HG03558 (cell line): ENCODE data around the gene ZNF382.
"Not testable (repeated sequence)": the region's sequence is repeated elsewhere in the genome, so short reads cannot be mapped to it uniquely, and the experiment has no call there.

Experiments
- ATAC-seq: cut with Tn5 transposase; IDR thresholded peaks from one replicate; pipeline ENCODE4 v1.9.1; 2021; ENCODE audit warnings: moderate number of reproducible peaks; ENCODE audit not compliant: unreplicated experiment; ENCODE audit errors: extremely low read depth

The ZNF382 gene

DNA sequence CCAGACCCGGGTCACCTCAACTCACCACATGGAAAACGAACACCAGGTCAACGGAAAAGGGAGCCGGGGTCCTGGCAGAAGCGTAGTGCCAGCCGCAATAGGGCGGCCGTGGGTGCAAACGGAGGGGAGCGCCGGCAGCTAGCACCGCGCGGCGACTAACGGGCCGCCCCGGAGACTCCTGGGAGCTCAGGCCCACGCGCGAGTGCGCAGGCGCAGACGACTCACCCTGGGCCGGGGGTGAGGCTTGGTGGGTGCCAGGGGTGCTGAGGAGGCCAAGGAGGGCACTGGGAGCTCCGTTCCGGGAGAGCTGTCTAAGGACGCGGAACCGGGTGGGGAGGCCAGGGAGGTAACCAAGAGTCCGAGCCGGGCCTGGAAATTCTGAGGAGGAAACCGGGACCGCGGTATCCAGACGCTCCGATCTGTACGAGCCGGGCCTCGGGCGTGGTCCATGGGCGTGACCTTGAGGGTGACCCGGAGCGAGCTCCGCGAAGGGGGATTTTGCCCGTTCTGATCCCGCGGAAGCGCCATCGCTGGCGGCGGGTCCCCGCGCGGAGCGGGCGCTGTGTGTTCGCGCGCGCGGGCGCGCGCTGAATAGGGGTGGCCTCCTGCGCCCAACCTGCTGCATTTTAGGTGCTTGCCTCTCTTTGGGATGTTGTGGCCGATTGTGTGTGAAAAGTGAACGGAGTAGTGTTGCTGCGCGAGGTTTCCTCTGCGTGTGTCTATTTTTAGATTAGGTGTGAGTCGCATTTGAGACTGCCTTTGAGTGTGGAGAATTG, at the start of gene ZNF382:
Gene ZNF382, plus strand, starts transcription at position 213 of the 776 bp plus-strand sequence. CDS start 4,602 bp downstream, outside the sequence.
- no peak for ATAC-seq

- ATAC-seq: no peak
These were observed 40.7 kb upstream of the ZNF382 start for GRCh38 chr19:36564391-36564790.

GRCh38 chr19:36572593-36573019, 32.5 kb upstream of the ZNF382 start:
- no peak for ATAC-seq

DNA sequence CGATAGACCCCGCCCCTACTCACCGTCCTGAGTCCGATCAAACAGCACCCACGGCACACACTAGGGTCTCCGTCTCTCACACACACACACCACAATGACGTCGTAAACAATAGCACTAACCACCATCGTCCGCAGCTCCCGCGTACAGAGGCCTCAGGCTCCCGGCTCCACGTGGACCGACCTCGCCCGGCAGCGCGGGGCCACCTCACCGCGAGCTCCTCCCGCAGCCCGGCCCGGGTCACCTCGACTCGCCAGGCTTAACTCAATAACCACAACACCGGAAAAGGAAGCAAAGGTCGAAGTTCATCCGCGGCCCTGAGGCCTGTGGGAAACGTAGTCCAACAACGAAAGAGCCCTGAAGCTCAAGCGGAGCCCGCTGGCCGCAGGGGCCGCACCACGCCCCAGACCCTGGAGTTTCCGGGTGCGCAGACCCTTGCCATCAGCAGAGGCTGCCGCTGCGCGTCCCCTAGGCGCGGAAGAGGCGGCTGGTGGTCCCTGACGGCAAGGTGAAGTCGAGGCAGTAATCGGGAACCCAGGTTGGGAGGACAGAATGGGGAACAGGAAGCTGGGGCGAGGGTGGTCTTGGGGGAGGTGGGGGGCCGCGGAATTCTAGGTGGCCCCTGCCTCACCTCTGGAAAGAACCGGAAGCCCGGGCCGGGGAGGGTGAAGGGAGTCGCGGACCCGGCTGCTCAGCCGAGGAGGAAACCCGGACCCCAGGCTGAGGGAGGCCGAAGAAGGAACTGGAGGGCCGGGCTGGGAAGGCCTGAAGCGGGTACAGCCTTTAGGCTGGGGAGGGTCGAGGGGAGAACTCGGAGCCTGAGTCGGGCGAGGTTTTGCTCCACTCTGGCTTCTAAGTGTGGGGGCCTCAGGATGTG, 31.9 kb upstream of the ZNF382 start, which contains the start of gene ZNF529:
Gene ZNF529, minus strand, starts transcription at position 273 of the 875 bp plus-strand sequence. CDS start 946 bp downstream, outside the sequence.
- peak; percentile 71 for ATAC-seq

DNA sequence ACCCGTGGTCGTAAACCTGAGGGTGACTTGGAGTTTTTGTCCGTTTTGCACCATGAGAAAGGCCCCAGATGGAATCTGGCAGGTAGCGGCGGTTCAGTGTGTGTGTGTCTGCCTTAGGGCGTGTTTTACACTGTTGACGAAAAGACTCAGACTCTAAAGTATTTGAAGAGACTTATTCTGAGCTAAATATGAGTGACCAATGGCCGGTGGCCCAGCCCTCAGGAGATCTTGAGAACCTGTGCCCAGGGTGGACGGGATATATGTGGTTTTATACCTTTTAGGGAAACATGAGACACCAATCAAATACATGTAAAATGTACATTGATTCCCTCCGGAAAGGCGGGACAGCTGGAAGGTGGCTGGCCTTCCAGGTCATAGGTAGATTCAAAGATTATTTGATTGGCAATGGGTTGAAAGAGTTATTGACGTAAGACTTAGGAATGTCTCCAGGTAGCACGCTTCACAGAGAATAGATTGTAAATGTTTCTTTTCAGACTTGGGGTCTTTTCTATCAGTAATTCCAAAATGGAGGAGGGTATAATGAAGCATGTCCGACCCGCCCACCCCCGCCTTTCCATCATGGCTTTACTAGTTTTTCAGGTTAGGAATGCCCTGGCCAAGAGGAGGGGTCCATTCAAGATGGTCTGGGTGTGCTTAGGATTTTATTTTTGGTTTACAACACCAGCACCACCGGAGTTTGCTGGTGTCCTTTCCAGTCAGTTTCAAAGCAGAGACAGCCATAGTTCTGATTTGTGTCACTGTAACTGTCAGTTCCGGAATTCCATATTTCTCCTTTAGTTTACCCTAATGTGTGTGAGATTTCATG, 31.0 kb upstream of the ZNF382 start:
- ATAC-seq: no peak

DNA sequence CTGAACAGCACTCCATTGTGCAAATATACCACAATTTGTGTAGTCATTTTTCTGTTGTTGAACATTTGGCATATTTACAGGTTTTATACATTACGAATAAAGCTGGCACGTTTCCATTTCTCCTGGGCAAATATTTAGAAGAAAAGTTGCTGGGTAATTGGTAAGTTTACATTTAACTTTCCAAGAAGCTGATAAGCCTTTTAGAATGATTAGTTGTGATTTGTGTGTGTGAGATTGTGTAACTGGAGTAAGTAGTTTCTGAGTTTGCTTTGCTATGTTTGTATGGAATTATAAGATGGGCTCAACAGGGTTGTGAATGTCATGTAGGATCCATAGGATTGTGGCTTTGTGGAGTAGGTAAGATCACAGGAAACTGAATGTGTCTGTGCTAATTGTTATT, 30.4 kb upstream of the ZNF382 start:
- no peak for ATAC-seq

DNA sequence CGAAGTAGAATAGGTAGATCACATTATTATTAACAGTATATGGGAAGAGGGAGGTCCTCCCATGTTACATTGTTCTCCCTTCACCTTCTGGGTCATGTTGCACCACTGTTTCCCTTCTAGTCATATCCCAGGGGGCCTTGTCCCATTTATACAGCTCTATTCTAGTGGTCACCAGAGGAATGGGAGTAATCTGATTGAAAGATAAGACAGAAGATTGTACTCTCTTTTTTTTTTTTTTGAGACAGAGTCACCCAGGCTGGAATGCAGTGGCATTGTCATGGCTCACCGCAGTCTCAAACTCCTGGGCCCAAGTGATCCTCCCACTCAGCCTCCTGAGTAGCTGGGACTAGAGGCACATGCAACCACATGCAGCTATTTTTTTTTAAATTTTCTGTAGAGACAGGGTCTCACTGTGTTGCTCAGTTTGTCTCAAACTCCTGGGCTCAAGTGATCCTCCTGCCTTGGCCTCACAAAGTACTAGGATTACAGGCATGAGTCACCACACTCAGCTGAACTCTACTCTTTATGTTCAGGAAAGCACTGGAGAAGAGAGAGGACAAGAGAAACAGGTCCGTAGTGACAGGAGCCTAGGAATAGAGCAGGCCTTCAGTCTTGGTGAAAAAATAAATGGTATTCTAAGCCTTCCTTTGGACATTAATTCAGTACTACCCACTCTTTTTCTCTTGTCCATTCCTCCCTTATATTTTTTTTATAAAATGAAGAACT, 27.7 kb upstream of the ZNF382 start:
- ATAC-seq: no peak

- ATAC-seq: no peak
These were observed 25.9 kb upstream of the ZNF382 start for GRCh38 chr19:36579255-36579654.

GRCh38 chr19:36602681-36603080, 2.4 kb upstream of the ZNF382 start:
- ATAC-seq: not testable (repeated sequence)

DNA sequence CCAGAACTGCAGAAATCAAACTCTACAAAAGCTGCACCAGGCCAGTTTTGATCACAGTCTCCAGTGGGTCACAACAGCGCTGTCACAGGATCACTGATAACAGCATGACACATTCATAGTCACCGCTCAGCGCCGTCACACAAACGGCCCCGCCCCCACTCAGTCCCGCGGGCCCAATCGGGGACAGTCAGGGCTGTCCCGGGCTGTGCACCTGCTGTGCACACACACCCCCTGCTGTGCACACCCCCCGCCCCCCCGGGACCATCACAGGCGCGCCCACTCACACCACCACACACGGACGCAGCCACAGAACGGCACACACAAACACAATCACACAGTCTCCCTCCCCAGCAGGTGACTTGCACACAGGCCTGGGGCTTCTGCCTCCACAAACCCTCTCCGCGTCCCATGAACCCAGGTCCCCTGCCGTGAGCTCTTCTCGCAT, 435 bp upstream of the ZNF382 start:
- ATAC-seq: peak; percentile 47

- no peak for ATAC-seq
These were observed 865 bp downstream of the ZNF382 start for GRCh38 chr19:36605877-36606478.

- ATAC-seq: no peak
These were observed 21.9 kb downstream of the ZNF382 start for GRCh38 chr19:36627057-36627456.

- no peak for ATAC-seq
These were observed 30.2 kb downstream of the ZNF382 start for GRCh38 chr19:36635342-36635741.

GRCh38 chr19:36638862-36639510, 33.9 kb downstream of the ZNF382 start:
- no peak for ATAC-seq

GRCh38 chr19:36646746-36647145, 41.6 kb downstream of the ZNF382 start:
- ATAC-seq: no peak

DNA sequence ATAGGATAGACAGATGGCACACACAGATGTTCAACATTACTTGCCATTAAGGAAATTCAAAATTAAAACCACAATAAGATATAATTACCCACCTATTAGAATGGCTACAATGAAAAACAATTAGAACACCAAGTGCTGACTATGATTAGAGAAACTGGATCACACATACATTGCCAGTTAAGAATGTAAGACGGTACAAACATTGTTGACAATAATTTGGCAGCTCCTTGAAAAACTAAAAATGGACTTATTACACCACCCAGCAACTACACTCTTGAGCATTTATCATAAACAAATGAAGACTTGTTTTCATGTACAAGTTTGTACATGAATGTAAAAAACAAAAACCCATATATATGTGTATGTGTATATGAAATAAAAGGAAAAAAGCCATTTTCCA, 47.8 kb downstream of the ZNF382 start:
- no peak for ATAC-seq

- ATAC-seq: no peak
These were observed 60.7 kb downstream of the ZNF382 start for GRCh38 chr19:36665832-36666231.

- no peak for ATAC-seq
These were observed 63.5 kb downstream of the ZNF382 start for GRCh38 chr19:36668646-36669045.

- no peak for ATAC-seq
These were observed 67.3 kb downstream of the ZNF382 start for GRCh38 chr19:36672368-36672767.
